ENCODE measurements around the gene ADAP2. TPM values are rescaled to one million over a fixed set of nuclear protein-coding genes. Genes with fewer than 3 reads are reported as not detected.

ADAP2 gene
- total and polyA plus RNA-seq, 2 of the 8 experiments (the other 6 are each of a cell fraction or from before 2014, with no cell fraction given) = 0.76 to 1.1 TPM

DNA sequence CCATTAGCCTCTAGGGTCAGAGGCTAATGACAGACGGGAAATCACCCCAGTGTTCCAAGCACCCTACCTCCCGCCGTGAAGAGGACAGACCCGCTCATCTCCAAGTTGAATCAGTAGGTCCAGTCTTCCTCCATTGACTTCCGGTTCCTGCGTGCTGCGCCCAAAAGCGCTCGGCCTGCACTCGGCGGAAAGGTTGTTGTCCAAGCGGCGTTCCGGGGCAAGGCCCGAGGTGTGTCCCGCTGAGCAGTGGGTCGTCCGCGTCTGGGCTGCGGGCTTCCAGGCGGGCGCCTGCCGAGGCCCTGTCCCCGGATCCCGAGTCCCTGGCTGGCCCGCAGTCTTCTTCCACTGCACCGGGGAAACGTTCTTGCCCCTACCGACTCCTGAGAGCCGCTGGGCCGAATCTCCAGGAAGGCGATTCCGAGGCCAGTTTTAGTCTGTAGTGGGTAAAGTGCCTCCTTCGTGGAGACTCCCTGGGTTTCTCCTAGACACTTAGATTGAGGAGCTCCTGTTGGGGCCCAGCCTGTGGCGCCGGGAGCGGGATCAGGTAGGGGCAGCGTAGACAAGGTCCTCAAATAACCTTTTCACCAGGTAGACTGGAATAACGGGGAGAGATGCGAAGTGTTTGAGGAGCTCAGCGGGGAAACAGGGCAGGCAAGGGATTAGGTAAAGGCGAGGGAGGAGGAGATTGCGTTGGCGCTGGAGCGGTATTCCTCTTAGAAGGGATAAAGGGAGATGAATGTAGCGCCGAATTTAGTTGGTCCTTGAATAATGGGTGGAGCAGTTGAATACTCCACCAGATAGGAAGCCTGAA lies 15.4 kb upstream of the ADAP2 start, which contains the start of gene TEFM:
Gene TEFM (minus strand): TSS at position 138 of the 811 bp plus-strand sequence. CDS start 40 bp downstream, at position 98.
- FAIRE-seq = peak; percentile 75
- peak within 1 kb of the TSS; percentile 93 for H2AFZ ChIP-seq (ENCODE audit: low read length)
- no peak for TF ChIP-seq CEBPB (IDR thresholded peaks at IDR 0.05; ENCODE audit: low read depth, low read length)
- TF ChIP-seq, protein P1, sequence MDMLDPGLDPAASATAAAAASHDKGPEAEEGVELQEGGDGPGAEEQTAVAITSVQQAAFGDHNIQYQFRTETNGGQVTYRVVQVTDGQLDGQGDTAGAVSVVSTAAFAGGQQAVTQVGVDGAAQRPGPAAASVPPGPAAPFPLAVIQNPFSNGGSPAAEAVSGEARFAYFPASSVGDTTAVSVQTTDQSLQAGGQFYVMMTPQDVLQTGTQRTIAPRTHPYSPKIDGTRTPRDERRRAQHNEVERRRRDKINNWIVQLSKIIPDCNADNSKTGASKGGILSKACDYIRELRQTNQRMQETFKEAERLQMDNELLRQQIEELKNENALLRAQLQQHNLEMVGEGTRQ (IDR thresholded peaks at IDR 0.05; ENCODE audit: low read length) = peak; percentile 57
- no peak for TF ChIP-seq NRF1 (IDR thresholded peaks at IDR 0.05; ENCODE audit: low read depth, low read length)
- peak; percentile 29; the same call in 1 of the 2 replicates for TF ChIP-seq JUND (IDR thresholded peaks at IDR 0.05; ENCODE audit: low read length)
- TF ChIP-seq TAF1 (IDR thresholded peaks at IDR 0.05; ENCODE audit: low read depth, low read length) = peak; percentile 91
- no peak for TF ChIP-seq JUN (IDR thresholded peaks at IDR 0.05; ENCODE audit: low read depth, low read length)
- 0 out of 2 replicates have a peak, but pooled peaks have one; percentile 10 for TF ChIP-seq FOSL1 (IDR thresholded peaks at IDR 0.05; ENCODE audit: insufficient read depth, low read depth, low read length)
- TF ChIP-seq KDM4A (IDR thresholded peaks at IDR 0.05; ENCODE audit: low read depth, low read length, severe bottlenecking) = peak; percentile 62
- TF ChIP-seq TCF12 (IDR thresholded peaks at IDR 0.05; ENCODE audit: low read depth, low read length) = 0 out of 2 replicates have a peak, but pooled peaks have one; percentile 43
- peak; percentile 48; the same call in 1 of the 2 replicates for TF ChIP-seq TEAD4 (IDR thresholded peaks at IDR 0.05; ENCODE audit: low read depth, low read length)
- peak; percentile 63; the same call in 1 of the 2 replicates for TF ChIP-seq SP1 (IDR thresholded peaks at IDR 0.05; ENCODE audit: low read depth, low read length)

More for the DNA sequence above, 15.4 kb upstream of the ADAP2 start, which contains the start of gene TEFM:
- Histone ChIP-seq H3K4me2 (ENCODE audit: insufficient read depth in 1 of 2, low read depth in 2 of 2, low read length in 2 of 2) (peak within 1 kb of the TSS; percentile 81 to 88), H3K18ac (ENCODE audit: extremely low read depth, low read length) (peak within 1 kb of the TSS; percentile 96), H2BK12ac (ENCODE audit: low read depth, low read length) (no peak within 1 kb of the TSS), H2BK20ac (ENCODE audit: low read length) (no peak within 1 kb of the TSS), H2BK120ac (replicated peaks; ENCODE audit: low read depth, low read length) (no peak within 1 kb of the TSS), H2AK5ac (ENCODE audit: low read depth, low read length) (no peak within 1 kb of the TSS), H4K91ac (replicated peaks; ENCODE audit: insufficient read length, low read length) (peak within 1 kb of the TSS; percentile 85), H3K56ac (replicated peaks; ENCODE audit: insufficient read length, low read depth, low read length) (peak within 1 kb of the TSS; percentile 47), H3K23ac (ENCODE audit: insufficient read length) (no peak within 1 kb of the TSS), H3K9me3 (ENCODE audit: insufficient read depth in 2 of 2, low read depth in 1 of 2, low read length in 1 of 2) (no peaks in the 10 kb centered on the region), H2BK5ac (ENCODE audit: low read depth, low read length) (peak within 1 kb of the TSS; percentile 69), H3K4ac (replicated peaks; ENCODE audit: insufficient read length, low read depth, low read length) (peak within 1 kb of the TSS; percentile 72), H3K36me3 (ENCODE audit: control insufficient read depth in 2 of 4, insufficient read depth in 4 of 4, low read length in 3 of 4) (peaks cover 0 to 7% (median 0%) of the 10 kb centered on the region in 4 experiments; a peak in 1 of 8 replicates), H3K9ac (replicated peaks in 1 of 4; ENCODE audit: extremely low read depth in 1 of 4, low read depth in 3 of 4, low read length in 3 of 4) (peak within 1 kb of the TSS; percentile 78 to 89 (median 78)), H3K27ac (ENCODE audit: low read depth, low read length) (peak within 1 kb of the TSS; percentile 73), H3K4me3 (ENCODE audit: extremely low read depth in 1 of 4, insufficient read depth in 2 of 4, low read depth in 3 of 4, low read length in 4 of 4) (peak within 1 kb of the TSS; percentile 93 to 97 (median 94)), H3K79me2 (ENCODE audit: control insufficient read depth in 1 of 2, insufficient read depth in 2 of 2, low read length in 2 of 2) (peaks cover 0 to 5% of the 10 kb centered on the region in 2 experiments; a peak in 2 of 4 replicates), H3K23me2 (ENCODE audit: low read depth, low read length) (peaks cover 10% of the 10 kb centered on the region; the same call in 1 of the 2 replicates), H3K4me1 (replicated peaks in 1 of 4; ENCODE audit: control insufficient read depth in 3 of 4, insufficient read depth in 4 of 4, low read length in 3 of 4) (no peaks in the 10 kb centered on the region; a peak in 1 of 7 replicates), H3K27me3 (replicated peaks in 1 of 4; ENCODE audit: control insufficient read depth in 3 of 4, extremely low read depth in 1 of 4, insufficient read depth in 3 of 4, low read length in 3 of 4) (no peaks in the 10 kb centered on the region), H2BK15ac (ENCODE audit: low read length) (no peak within 1 kb of the TSS), H4K5ac (ENCODE audit: insufficient read length, low read depth, low read length) (peak within 1 kb of the TSS; percentile 79), H3K14ac (ENCODE audit: insufficient read length) (no peak within 1 kb of the TSS), H3K79me1 (ENCODE audit: low read depth, low read length) (no peaks in the 10 kb centered on the region), H4K8ac (ENCODE audit: extremely low read depth, insufficient read depth, low read length) (peak within 1 kb of the TSS; percentile 62; the same call in 1 of the 2 replicates), H4K20me1 (replicated peaks in 1 of 2; ENCODE audit: control insufficient read depth in 1 of 2, insufficient read depth in 2 of 2, low read length in 2 of 2) (no peaks in the 10 kb centered on the region)
- WGBS, 2 experiments (ENCODE audit: extremely low coverage in 1 of 2, insufficient coverage in 1 of 2, insufficient read length in 1 of 2, insufficient replicate concordance in 2 of 2, low coverage in 1 of 2, low lambda C conversion rate in 2 of 2, missing lambda C conversion rate in 1 of 2) = 3% methylated on average over 44 of the region's 47 CpGs; no CpG with 5 or more reads in 1 of the 2 experiments
- POLR2A ChIA-PET (ENCODE audit: partially characterized antibody) = interaction anchor here (0.6 to 1.6 kb wide), 8 partner anchors 9 to 79 kb away, joined by 3 to 9 read pairs (median 4); partner anchors contain the start of genes ATAD5 and RNF135
- DNase-seq (ENCODE audit: low read depth in 1 of 2, low spot score in 2 of 2) = peak; percentile 62 to 96
- CTCF ChIA-PET (ENCODE audit: partially characterized antibody) = interaction anchor here (1.0 kb wide), 1 partner anchor 9 kb away, joined by 3 read pairs; no protein-coding TSS in a partner anchor

All from H1 (cell line).